Myocyte (in vitro differentiated cells): ENCODE measurements around the gene ZBTB7C. TPM values are rescaled to one million over a fixed set of nuclear protein-coding genes. Genes with fewer than 3 reads are reported as not detected.
A peak's percentile ranks its signal among the peaks of the same experiment; 100 is the strongest.

Source experiments
- DNase-seq: peaks from one replicate; pipeline ENCODE4 v3.0.0-alpha.2; 2012; ENCODE audit warnings: low read depth
- total RNA-seq: library from RNA; depleted of rRNA; stranded (reverse); fragments of >200 nt; gene quantifications from 2 replicates; pipeline ENCODE4 v1.2.3, GENCODE V29; 2014

ZBTB7C gene
- total RNA-seq, 1 donor from 2014 or later: 16.4 TPM

- no peak for DNase-seq
Measured at GRCh38 chr18:48099481-48100164, 309.6 kb downstream of the ZBTB7C start.

GRCh38 chr18:48098538-48098937 is 310.6 kb downstream of the ZBTB7C start:
- no peak for DNase-seq

- no peak for DNase-seq
Measured at GRCh38 chr18:48098007-48098406, 311.2 kb downstream of the ZBTB7C start.

GRCh38 chr18:48095726-48096125 is 313.5 kb downstream of the ZBTB7C start:
- no peak for DNase-seq

GRCh38 chr18:48093104-48093503 is 316.1 kb downstream of the ZBTB7C start:
- no peak for DNase-seq

- no peak for DNase-seq
Measured at GRCh38 chr18:48091869-48092497, 317.2 kb downstream of the ZBTB7C start.

- DNase-seq: no peak
Measured at GRCh38 chr18:48090702-48091101, 318.5 kb downstream of the ZBTB7C start.

- no peak for DNase-seq
Measured at GRCh38 chr18:48090021-48090420, 319.2 kb downstream of the ZBTB7C start.

GRCh38 chr18:48085781-48086487 is 323.2 kb downstream of the ZBTB7C start:
- no peak for DNase-seq

- no peak for DNase-seq
Measured at GRCh38 chr18:48084858-48085257, 324.3 kb downstream of the ZBTB7C start.

- peak; percentile 28 for DNase-seq
Measured at GRCh38 chr18:48084041-48084757, 325.0 kb downstream of the ZBTB7C start.

GRCh38 chr18:48080546-48080945 is 328.6 kb downstream of the ZBTB7C start:
- DNase-seq: peak; percentile 74

- DNase-seq: no peak
Measured at GRCh38 chr18:48079885-48080284, 329.3 kb downstream of the ZBTB7C start.

GRCh38 chr18:48078448-48078847 is 330.7 kb downstream of the ZBTB7C start:
- no peak for DNase-seq

- no peak for DNase-seq
Measured at GRCh38 chr18:48077291-48077690, 331.9 kb downstream of the ZBTB7C start.

- no peak for DNase-seq
Measured at GRCh38 chr18:48076461-48076860, 332.7 kb downstream of the ZBTB7C start.

- DNase-seq: no peak
Measured at GRCh38 chr18:48075707-48076093, 333.5 kb downstream of the ZBTB7C start.

- no peak for DNase-seq
Measured at GRCh38 chr18:48074929-48075706, 334.1 kb downstream of the ZBTB7C start.

GRCh38 chr18:48073211-48073930 is 335.8 kb downstream of the ZBTB7C start:
- no peak for DNase-seq
